ENCODE measurements around the gene CENPF. TPM values are rescaled to one million over a fixed set of nuclear protein-coding genes. Genes with fewer than 3 reads are reported as not detected.
A peak's percentile ranks its signal among the peaks of the same experiment; 100 is the strongest.

Gene CENPF
- total RNA-seq, 1 experiment from 2014 or later: 144 TPM

GRCh38 chr1:214649607-214650006 lies 46.6 kb downstream of the CENPF start:
- Mint-ChIP-seq H3K27ac (ENCODE audit: unreplicated experiment) (no peak overlapping the region), H3K9me3 (ENCODE audit: low read depth, unreplicated experiment) (no peaks in the 10 kb centered on the region), H3K27me3 (ENCODE audit: unreplicated experiment) (no peaks in the 10 kb centered on the region), H3K4me3 (ENCODE audit: low read depth, unreplicated experiment) (no peak overlapping the region), H3K4me1 (ENCODE audit: low read depth, unreplicated experiment) (no peaks in the 10 kb centered on the region), H3K36me3 (ENCODE audit: insufficient read depth, unreplicated experiment) (peaks cover 54% of the 10 kb centered on the region)
- no peak for DNase-seq
- intact Hi-C loops (cut with micrococcal nuclease; ENCODE audit: unreplicated experiment): no loop called here
- CTCF ChIA-PET: no interaction called here
- no peak for TF ChIP-seq CTCF (IDR thresholded peaks at IDR 0.05; ENCODE audit: unreplicated experiment)
- no TSS peak for BruUV-seq (replicated peaks)

- TF ChIP-seq CTCF (IDR thresholded peaks at IDR 0.05; ENCODE audit: unreplicated experiment): no peak
- intact Hi-C loops (cut with micrococcal nuclease; ENCODE audit: unreplicated experiment): no loop called here
- H3K4me1 Mint-ChIP-seq (ENCODE audit: low read depth, unreplicated experiment): no peaks in the 10 kb centered on the region
- H3K4me3 Mint-ChIP-seq (ENCODE audit: low read depth, unreplicated experiment): no peak overlapping the region
- H3K27me3 Mint-ChIP-seq (ENCODE audit: unreplicated experiment): no peaks in the 10 kb centered on the region
- DNase-seq: no peak
- no TSS peak for BruUV-seq (replicated peaks)
- CTCF ChIA-PET: no interaction called here
- peak overlapping the region; percentile 35 for H3K27ac Mint-ChIP-seq (ENCODE audit: unreplicated experiment)
- H3K9me3 Mint-ChIP-seq (ENCODE audit: low read depth, unreplicated experiment): no peaks in the 10 kb centered on the region
- peaks cover 45% of the 10 kb centered on the region for H3K36me3 Mint-ChIP-seq (ENCODE audit: insufficient read depth, unreplicated experiment)
These were observed 47.7 kb downstream of the CENPF start for GRCh38 chr1:214650664-214651063.

GRCh38 chr1:214657299-214657698 lies 54.3 kb downstream of the CENPF start:
- no peaks in the 10 kb centered on the region for H3K9me3 Mint-ChIP-seq (ENCODE audit: low read depth, unreplicated experiment)
- H3K27me3 Mint-ChIP-seq (ENCODE audit: unreplicated experiment): no peaks in the 10 kb centered on the region
- CTCF ChIA-PET: no interaction called here
- BruUV-seq (replicated peaks): no TSS peak
- H3K36me3 Mint-ChIP-seq (ENCODE audit: insufficient read depth, unreplicated experiment): peaks cover 53% of the 10 kb centered on the region
- DNase-seq: no peak
- no peak overlapping the region for H3K4me3 Mint-ChIP-seq (ENCODE audit: low read depth, unreplicated experiment)
- intact Hi-C loops (cut with micrococcal nuclease; ENCODE audit: unreplicated experiment): no loop called here
- no peaks in the 10 kb centered on the region for H3K4me1 Mint-ChIP-seq (ENCODE audit: low read depth, unreplicated experiment)
- no peak overlapping the region for H3K27ac Mint-ChIP-seq (ENCODE audit: unreplicated experiment)
- no peak for TF ChIP-seq CTCF (IDR thresholded peaks at IDR 0.05; ENCODE audit: unreplicated experiment)

- no TSS peak for BruUV-seq (replicated peaks)
- Mint-ChIP-seq H3K4me3 (ENCODE audit: low read depth, unreplicated experiment) (no peak overlapping the region), H3K4me1 (ENCODE audit: low read depth, unreplicated experiment) (no peaks in the 10 kb centered on the region), H3K27ac (ENCODE audit: unreplicated experiment) (no peak overlapping the region), H3K36me3 (ENCODE audit: insufficient read depth, unreplicated experiment) (peaks cover 51% of the 10 kb centered on the region), H3K9me3 (ENCODE audit: low read depth, unreplicated experiment) (no peaks in the 10 kb centered on the region), H3K27me3 (ENCODE audit: unreplicated experiment) (no peaks in the 10 kb centered on the region)
- intact Hi-C loops (cut with micrococcal nuclease; ENCODE audit: unreplicated experiment): loop anchor here (1.0 to 2.0 kb wide), 2 partner anchors 488 to 859 kb away; no protein-coding TSS in a partner anchor
- no peak for TF ChIP-seq CTCF (IDR thresholded peaks at IDR 0.05; ENCODE audit: unreplicated experiment)
- CTCF ChIA-PET: interaction anchor here (0.6 kb wide), 1 partner anchor 869 kb away, joined by 3 read pairs; no protein-coding TSS in a partner anchor
- DNase-seq: no peak
These were observed 55.2 kb downstream of the CENPF start for GRCh38 chr1:214658175-214658574.

Data from Calu3 (cell line).